HG02678 (cell line): Measurements from ENCODE around the gene RPS6KA2.

Experiments used
- ATAC-seq: cut with Tn5 transposase; IDR thresholded peaks from one replicate; pipeline ENCODE4 v1.9.1; 2021; ENCODE audit warnings: mild to moderate bottlenecking, moderate library complexity; ENCODE audit not compliant: unreplicated experiment

Gene RPS6KA2

GRCh38 chr6:166493427-166494100, 133.5 kb downstream of the RPS6KA2 start:
- ATAC-seq = no peak

- no peak for ATAC-seq
Observed at GRCh38 chr6:166492092-166492741, 134.8 kb downstream of the RPS6KA2 start.

- no peak for ATAC-seq
Observed at GRCh38 chr6:166490671-166491500, 136.2 kb downstream of the RPS6KA2 start.

GRCh38 chr6:166489301-166490155, 137.5 kb downstream of the RPS6KA2 start:
- ATAC-seq = no peak

- no peak for ATAC-seq
Observed at GRCh38 chr6:166488701-166489100, 138.3 kb downstream of the RPS6KA2 start.

GRCh38 chr6:166488076-166488685, 138.9 kb downstream of the RPS6KA2 start:
- peak; percentile 96 for ATAC-seq

GRCh38 chr6:166487148-166487547, 139.9 kb downstream of the RPS6KA2 start:
- no peak for ATAC-seq

GRCh38 chr6:166486536-166486880, 140.5 kb downstream of the RPS6KA2 start:
- no peak for ATAC-seq

GRCh38 chr6:166485651-166486535, 141.2 kb downstream of the RPS6KA2 start:
- ATAC-seq = no peak

- no peak for ATAC-seq
Observed at GRCh38 chr6:166484863-166485262, 142.2 kb downstream of the RPS6KA2 start.

- no peak for ATAC-seq
Observed at GRCh38 chr6:166483573-166484250, 143.3 kb downstream of the RPS6KA2 start.

- ATAC-seq = no peak
Observed at GRCh38 chr6:166483026-166483425, 144.0 kb downstream of the RPS6KA2 start.

- ATAC-seq = no peak
Observed at GRCh38 chr6:166478782-166479592, 148.1 kb downstream of the RPS6KA2 start.

GRCh38 chr6:166477647-166478365, 149.2 kb downstream of the RPS6KA2 start:
- ATAC-seq = no peak

GRCh38 chr6:166476634-166477215, 150.3 kb downstream of the RPS6KA2 start:
- ATAC-seq = no peak

GRCh38 chr6:166476061-166476591, 150.9 kb downstream of the RPS6KA2 start:
- no peak for ATAC-seq
